Measurements from ENCODE around the gene RUNDC3A.

- TF ChIP-seq POLR2A (IDR thresholded peaks at IDR 0.05) (no peak), CTCF (IDR thresholded peaks at IDR 0.05) (no peak)
These were observed 27.2 kb downstream of the RUNDC3A start for GRCh38 chr17:44335564-44335963.

Data from thyroid gland (tissue), 4 donors.